GM21723 (cell line): Measurements from ENCODE around the gene GRID1.
"Not testable (repeated sequence)": the region's sequence is repeated elsewhere in the genome, so short reads cannot be mapped to it uniquely, and the experiment has no call there.

Experiments used
- ATAC-seq: cut with Tn5 transposase; IDR thresholded peaks from one replicate; pipeline ENCODE4 v1.9.1; 2021; ENCODE audit warnings: mild to moderate bottlenecking, moderate library complexity; ENCODE audit not compliant: unreplicated experiment

Gene GRID1

DNA sequence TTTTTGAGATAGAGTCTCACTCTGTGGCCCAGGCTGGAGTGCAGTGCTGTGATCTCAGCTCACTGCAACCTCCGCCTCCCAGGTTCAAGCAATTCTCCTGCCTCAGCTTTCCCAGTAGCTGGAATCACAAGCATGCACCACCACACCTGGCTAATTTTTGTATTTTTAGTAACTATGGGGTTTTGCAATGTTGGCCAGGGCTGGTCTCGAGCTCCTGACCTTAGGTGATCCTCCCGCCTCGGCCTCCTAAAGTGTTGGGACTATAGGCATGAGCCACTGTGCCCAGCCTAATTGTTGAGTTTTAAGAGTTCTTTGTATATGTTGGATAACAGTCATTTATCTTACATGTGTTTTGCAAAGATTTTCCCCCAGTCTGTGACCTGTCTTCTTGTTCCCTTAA is 667.5 kb downstream of the GRID1 start:
- ATAC-seq: not testable (repeated sequence)

DNA sequence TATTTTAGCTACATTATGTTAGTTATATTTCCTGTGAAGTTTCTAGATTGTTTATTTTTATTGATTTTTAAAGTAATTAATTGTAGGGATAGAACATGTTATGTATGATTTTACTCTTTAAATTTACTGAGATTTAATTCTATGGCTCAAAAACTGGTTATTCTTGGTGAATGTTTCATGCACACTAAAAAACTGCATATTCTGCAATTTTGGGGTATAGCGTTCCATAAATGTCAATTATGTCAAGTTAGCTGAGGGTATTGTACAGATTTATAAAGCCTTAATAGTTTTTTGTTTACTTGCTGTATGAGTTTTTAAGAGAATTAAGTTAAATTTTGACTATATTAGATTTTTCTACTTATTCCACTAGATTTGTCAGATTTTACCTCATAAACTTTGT is 669.7 kb downstream of the GRID1 start:
- no peak for ATAC-seq

- ATAC-seq: no peak
Observed at GRCh38 chr10:85682621-85683020, 684.0 kb downstream of the GRID1 start.

DNA sequence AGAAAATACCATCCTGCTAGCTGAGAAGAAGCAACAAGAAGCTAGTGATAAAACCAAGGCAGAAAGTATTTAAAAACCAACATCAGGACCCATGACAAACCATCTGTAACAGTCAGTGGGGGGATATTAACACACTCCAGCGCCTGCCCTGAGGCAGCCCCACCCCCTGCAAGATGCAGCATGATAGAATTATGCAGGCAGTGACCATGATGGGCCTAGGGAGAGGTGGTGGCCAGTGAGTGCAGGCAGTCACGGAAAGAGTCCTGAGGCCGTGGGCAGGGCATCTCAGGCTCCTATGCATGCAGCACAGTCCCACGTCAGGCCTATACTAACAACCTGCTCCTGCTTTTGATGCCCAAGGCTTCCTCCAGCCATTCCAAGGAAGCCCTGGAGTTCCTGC is 686.9 kb downstream of the GRID1 start:
- no peak for ATAC-seq

DNA sequence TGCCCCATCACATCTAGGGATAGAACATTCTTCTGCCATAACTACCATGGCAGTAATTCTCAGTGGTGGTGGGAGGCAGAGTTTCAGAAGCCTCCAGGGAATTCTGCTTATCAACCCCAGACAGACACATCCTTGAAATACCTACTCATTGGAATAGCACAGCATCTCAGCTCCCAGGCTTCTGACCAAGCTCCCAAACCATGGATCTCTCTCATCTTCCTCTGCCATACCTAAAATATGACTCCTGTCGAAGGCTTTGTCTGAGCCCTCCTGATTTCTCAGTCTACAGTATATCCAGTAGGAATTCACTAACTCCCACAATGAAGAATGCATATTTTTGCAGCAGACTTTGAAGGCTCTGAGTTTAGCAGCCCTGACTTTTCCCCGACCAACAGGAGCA is 687.5 kb downstream of the GRID1 start:
- ATAC-seq: no peak

GRCh38 chr10:85674851-85675250 is 691.7 kb downstream of the GRID1 start:
- no peak for ATAC-seq

DNA sequence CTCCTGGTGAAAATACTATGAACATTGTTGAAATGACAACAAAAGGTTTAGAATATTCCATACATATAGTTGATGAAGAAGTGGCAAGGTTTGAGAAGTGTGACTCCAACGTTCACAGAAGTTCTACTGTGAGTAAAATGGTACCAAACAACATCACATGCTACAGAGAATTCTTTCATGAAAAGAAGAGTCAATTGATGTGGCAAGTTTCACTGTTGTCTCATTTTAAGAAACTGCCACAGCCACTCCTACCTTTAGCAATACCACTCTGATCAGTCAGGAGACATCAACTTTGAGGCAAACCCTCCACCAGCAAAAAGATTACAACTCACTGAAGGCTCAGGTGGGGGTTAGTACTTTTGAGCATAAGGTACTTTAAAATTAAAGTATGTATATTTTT is 693.3 kb downstream of the GRID1 start:
- ATAC-seq: no peak

GRCh38 chr10:85671530-85671929 is 695.1 kb downstream of the GRID1 start:
- ATAC-seq: no peak

DNA sequence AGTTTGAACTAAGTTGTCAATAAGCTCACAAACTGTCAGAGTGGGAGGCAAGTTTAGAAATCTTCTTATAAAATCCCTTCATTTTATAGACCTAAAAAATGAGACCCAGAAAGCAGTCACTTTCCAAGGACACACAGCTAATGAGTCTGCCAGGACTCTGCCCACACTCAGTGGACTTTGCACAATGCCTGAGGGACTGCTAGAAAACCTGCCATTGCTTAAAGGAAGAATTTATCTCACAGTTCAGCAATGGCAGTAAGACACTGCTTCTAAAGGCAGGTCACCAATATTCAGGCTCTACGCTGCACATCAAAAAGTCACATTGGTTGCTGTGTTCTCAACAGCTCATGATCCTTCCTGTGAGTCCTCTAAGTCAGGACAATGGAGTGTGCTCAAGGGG is 698.1 kb downstream of the GRID1 start:
- ATAC-seq: no peak

DNA sequence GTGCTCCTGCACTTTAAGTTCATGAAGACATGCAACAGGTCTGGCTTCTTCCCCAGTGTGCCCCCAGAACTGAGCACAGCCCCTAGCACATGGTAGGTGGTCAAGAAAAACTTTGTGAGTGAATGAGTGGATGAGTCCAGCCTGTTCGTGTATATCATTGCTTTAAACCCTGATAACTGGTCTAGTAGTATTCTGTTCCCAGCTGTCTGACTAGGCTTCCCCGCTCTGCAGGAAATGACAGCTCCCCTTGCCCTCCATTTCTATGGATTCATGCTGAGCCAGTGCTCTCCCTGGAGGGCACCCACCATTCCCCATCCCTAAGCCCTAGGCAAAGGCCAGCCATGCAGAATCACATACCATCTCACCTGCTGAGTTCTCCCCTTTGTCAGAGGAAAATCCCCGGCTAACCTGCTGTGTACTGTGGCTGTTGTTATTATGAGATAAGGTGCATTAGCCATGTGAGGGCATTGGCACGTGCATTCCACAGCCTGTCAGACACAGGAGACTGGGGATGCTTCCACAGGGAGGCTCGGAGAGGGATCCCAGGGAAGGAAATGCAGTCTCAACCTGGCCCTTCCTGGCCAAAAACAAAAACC is 698.9 kb downstream of the GRID1 start:
- no peak for ATAC-seq

DNA sequence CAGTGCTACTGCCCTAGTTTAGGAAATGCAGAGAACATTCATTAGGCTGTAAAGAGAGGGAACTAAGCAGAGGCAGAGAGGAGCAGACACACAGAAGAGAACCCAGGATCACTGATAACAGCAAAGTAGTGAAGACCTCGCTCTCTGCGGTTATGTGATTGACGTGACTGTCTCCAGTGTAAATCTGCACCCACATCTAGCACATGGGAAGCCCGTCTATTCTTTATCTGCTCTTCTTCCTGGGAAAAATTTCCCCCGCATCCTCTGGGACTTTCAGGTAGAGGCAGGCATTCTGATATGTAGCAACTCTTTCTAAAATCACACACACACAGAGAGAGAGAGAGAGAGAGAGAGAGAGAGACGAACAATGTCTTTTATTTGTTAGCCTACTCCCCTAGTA is 699.6 kb downstream of the GRID1 start:
- ATAC-seq: no peak

DNA sequence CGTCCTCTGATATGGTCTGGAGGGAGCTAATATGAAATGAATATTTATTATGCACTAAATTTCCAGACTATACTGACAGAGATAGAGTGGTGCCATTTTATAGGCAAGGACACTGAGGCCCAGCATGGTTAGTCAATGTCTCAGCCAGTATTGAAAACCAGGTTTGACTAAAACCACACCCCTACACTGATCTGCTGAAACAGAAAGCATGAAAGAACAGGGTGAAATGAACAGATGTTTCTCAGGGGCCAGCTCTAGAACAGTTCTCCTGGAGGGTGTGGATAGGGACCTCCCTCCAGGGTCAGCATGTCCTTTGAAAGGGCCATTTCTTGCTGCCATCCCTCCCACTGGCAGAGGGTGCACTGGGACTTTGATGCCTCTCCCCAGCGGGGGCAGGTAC is 700.5 kb downstream of the GRID1 start:
- ATAC-seq: peak; percentile 52

DNA sequence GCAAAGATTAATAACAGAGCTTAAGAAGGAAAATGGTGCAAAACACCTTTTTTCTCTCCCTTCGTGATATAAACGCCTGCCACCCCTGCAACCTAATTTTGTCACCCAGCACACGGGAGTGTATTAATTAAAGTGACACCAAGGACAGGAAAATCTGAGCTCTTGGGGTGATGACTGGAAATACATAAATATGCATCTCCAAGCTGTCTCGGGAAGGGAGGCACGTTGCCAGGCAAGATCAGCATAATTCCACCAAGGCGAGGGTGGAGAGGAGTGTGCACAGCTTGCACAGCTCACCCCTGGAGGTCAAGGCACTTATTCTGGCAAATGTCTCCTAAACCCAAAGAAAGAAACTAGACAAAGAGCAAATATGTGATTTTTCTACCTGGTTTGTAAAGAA is 700.9 kb downstream of the GRID1 start:
- ATAC-seq: no peak

- no peak for ATAC-seq
Observed at GRCh38 chr10:85665078-85665477, 701.5 kb downstream of the GRID1 start.

DNA sequence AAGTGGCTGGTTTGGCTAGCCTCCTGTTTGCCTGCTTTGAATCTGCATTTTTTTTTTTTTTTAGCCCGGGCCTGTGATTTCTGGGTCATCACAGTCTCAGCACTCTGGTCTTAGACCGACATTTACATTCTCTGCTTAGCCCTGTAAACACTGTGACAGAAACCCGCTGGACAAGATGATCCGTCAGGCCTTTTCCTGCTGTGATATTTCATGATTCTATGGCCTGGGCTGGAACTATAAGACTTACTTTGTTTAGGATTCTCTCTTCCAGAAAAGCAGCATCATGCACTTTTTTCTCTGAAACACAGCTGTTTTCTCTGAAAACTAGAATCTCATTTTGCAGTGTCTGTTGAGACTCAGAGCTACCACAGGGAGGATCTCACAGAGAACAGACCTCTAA is 705.5 kb downstream of the GRID1 start:
- ATAC-seq: no peak

DNA sequence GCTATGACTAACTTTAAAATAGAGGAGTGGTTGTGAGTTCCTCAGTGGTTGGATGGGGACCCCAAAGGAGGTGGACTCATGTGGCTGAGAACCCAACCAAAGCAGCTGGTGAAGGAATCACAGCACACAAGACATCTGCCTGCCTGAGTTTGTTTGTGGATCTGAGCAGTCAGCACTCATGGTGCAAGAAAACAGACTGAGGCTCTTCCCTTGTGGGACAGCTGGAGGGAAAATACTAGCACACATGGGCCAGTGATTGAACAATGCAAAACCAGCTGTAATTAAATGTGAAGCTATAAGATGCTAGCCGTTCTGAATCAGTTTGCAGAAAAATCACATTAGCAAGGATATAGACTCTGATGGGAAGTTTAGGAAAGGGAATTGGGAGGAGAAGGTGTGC is 707.3 kb downstream of the GRID1 start:
- no peak for ATAC-seq

GRCh38 chr10:85658518-85658917 is 708.1 kb downstream of the GRID1 start:
- ATAC-seq: no peak

DNA sequence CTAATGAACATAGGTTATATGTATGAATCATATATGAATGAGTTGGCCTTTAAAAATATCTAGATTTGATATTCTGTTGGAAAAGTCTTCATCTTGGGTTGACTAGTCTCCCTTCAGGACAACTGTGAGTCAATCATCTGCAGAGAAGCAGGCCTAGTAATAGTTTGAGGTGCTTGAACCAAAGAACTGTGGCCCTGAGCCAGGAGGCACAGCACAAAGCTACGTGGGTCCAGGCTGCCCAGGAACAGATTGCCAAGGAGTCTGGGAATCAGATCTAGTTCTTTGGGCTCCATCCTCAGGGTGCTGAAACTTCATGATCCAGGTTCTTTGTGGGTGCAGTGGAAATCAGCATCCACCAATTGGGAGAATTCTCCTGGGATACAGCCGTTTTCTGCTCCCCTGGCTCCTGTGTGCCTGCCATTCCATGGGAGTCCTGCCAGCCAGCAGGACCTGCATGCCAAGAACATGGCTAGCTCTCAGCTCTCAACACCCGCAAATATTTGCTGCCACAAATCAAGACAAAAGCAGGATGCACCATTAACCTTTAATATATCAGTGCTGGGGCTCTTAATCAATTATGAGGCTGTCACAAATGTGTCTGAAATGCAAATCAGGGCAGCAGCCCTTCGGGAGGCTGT is 709.0 kb downstream of the GRID1 start:
- no peak for ATAC-seq

DNA sequence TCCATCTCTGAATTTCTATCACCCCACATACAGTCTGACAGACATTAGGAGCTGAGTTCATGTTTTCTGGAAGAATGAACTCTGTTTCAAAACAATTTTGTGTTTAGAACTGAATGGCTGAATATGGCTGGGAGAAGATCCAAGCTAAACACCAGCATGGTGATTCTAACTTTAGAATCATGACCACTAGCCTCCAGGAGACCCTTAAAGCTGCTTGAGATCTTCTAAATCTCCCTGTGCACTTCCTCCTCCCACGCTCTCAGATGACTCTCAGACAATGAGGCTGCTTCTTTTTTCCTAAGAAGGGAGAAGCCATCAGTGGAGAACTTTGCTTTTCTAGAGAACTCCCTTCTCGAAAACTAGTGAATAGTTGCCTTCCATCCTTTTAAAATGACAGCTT is 711.2 kb downstream of the GRID1 start:
- no peak for ATAC-seq

DNA sequence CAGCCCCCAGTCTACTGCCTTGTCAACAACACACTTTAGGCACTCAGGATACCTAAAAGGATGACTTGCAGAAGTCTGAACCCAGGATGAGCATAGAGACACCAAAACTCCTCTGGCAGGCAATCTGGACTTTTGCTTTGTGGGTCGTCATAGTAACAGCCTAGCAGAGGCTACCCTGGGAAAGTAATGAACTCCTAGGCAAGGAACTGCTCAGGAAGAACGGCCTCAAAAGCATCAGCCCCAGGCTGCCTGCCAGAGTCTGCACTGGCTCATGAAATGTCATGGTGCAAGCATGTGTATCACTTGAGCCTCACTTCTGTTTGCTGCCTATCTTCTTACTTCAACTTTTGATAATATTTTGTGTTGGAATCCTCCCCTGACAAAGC is 715.1 kb downstream of the GRID1 start:
- ATAC-seq: no peak

DNA sequence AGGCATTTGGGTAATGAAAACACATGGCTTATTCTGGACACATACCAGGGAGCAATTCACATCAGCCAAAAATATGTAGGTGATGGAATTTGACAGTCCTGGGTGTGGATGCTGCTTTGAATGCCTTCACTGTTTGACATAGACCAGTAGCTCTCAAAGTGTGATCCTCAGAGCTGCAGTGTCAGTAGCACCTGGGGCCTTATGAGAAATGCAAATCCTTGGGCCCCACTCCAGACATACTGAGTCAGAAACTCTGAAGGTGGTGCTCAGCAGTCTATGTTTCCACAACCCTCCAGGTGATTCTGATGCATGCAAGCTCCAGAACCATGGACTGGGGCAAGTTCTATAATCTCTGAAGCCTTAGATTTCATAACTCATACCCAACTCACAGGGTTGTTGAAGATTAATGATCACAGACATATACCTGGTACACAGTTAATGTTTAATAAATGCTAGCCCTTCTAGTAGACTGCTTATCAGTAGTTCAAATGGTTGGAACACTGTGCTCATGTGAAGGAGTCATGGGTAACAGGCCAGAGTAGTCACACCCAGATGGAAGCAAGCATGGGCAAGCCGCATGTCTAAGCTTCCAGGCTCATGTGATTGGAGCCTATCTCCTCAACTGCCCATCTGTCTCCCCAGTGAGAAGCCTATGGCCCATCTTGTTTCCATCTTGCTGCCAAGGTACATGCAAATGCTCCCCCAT is 715.7 kb downstream of the GRID1 start:
- no peak for ATAC-seq

DNA sequence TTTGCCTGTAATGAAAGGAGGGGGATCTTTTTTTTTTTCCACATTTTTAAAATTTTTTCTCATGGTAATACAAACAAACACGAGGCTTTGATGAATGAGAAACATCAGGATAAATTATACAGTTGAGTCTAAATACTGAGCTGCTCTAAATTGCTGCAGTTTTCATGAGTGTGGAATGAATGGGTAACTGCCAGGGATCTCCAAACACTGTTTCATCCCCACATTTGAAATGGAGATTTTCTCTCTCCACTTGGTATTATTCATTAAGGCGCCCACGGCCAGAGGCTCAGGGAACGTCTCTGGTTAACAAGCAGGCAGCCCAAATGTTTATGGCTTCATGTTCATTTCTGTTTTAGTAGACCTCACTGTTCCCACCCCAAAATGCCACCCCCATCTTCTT is 717.1 kb downstream of the GRID1 start:
- ATAC-seq: no peak
